DOHH2 (cell line): ENCODE data around the gene ST3GAL5.

Source experiments
- CTCF ChIP-seq: fragments of 200-600 bp; sonication (generic); IDR thresholded peaks from one replicate; pipeline ENCODE4 v1.5.1; 2014; ENCODE audit warnings: antibody characterized with exemption, mild to moderate bottlenecking, low read depth, low read length; ENCODE audit not compliant: poor library complexity, severe bottlenecking
- EZH2phosphoT487 ChIP-seq: fragments of 200-600 bp; sonication (generic); IDR thresholded peaks from 2 replicates; pipeline ENCODE4 v1.6.1; 2017; ENCODE audit warnings: borderline replicate concordance, mild to moderate bottlenecking, antibody characterized with exemption, low read length, moderate library complexity, mixed read lengths

GRCh38 chr2:85902496-85902895 lies 13.7 kb upstream of the ST3GAL5 start:
- TF ChIP-seq CTCF (no peak), EZH2phosphoT487 (no peak)
